ENCODE measurements around the gene WDR6.
A peak's percentile ranks its signal among the peaks of the same experiment; 100 is the strongest.

Gene WDR6

DNA sequence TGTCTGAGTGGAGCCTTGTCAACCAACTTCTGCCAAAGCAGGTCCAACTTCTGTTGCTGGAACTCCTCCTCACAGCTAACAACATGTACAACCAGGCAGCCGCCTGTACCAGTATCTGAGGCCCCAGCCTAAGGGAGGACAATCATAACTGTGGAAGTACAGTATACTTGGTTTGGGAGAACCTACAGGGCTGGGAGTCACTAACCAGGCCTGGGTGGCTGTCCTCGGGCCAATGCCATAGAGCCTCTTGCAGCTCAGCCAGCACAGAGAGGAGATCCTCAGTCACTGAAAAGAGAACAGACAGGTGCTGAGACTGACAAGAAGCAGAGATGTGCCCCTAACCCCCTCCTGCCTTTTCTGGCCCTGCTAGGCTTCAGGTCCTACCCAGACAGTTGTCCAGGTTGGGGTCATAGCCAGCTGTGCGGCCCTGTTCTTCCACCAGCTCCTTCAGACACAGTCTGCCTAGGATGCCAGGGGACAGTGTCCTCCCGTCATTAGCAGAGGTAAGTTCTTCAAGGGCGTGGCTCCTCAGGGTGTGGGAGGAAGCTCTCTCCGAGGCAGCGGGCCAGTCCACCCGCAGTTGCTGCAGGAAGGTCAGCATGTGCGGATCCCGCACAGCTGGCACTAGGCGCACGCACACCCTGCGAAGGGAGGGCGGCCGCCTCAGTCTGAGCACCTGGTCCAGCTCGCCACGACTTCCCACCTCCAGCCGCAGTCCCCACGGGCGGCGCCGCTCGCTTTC lies 10.2 kb downstream of the WDR6 start:
- Histone ChIP-seq H3K4me2 (ENCODE audit: low read length) (peak overlapping the region; percentile 78), H2AFZ (ENCODE audit: low read depth, low read length) (no peak overlapping the region), H3K4me3 (ENCODE audit: low read length) (peak overlapping the region; percentile 81), H3K27me3 (ENCODE audit: low read depth, low read length) (no peaks in the 10 kb centered on the region), H4K20me1 (ENCODE audit: insufficient read depth, low read length) (peaks cover 25% of the 10 kb centered on the region), H3K79me2 (ENCODE audit: low read length) (peaks cover 40% of the 10 kb centered on the region), H3K27ac (ENCODE audit: low read length) (peak overlapping the region; percentile 57; the same call in 1 of the 2 replicates), H3K9me3 (ENCODE audit: insufficient read depth, low read length) (no peaks in the 10 kb centered on the region), H3K9ac (ENCODE audit: low read length) (peak overlapping the region; percentile 62), H3K36me3 (replicated peaks; ENCODE audit: low read depth, low read length) (peaks cover 39% of the 10 kb centered on the region), H3K4me1 (ENCODE audit: low read length) (peaks cover 16% of the 10 kb centered on the region)
- no peak for TF ChIP-seq CTCF (IDR thresholded peaks at IDR 0.05; ENCODE audit: low read depth, low read length)

DNA sequence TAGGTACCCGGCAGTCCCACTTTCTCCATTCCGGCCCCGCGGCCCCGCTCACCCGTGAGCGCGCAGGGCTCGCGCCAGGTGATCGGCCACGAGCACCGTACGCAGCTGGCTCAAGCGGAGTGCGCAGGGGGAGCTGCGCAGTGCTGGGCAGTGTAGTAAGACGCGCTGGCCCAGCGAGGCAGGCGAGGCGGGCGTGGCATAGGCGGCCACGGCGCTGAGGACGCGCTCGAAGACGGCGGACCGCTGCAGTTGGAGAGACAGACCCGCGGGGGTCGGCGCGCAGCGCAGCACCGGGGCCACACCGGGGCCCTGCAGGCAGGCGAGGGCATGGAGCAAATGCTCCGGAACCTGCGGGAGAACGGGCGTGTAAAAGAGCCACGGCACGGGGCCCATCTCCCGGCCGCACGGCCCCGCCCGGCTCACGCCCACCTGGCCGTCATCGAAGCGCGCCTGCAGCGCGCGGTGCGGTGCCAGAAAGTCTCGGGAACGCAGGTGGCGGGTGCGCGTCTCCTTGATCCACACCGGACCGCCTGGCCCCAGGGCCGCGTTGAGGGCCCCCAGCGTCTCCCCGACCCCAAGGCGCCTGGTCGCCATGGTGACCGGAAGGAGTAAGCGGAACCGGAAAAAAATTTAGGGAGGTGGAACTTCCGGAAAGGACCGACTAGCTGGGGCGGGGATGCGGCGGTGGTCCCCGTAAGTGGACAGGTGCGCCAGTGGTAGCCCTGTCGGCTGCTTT lies 10.9 kb downstream of the WDR6 start, which contains the start of gene DALRD3:
Gene DALRD3 (minus strand): TSS at position 610 of the 736 bp plus-strand sequence. CDS start 16 bp downstream, at position 594.
- Histone ChIP-seq H3K9me3 (ENCODE audit: insufficient read depth, low read length) (no peaks in the 10 kb centered on the region), H3K79me2 (ENCODE audit: low read length) (peaks cover 40% of the 10 kb centered on the region), H3K4me3 (ENCODE audit: low read length) (peak within 1 kb of the TSS; percentile 81), H4K20me1 (ENCODE audit: insufficient read depth, low read length) (peaks cover 18% of the 10 kb centered on the region), H3K9ac (ENCODE audit: low read length) (peak within 1 kb of the TSS; percentile 62), H3K27me3 (ENCODE audit: low read depth, low read length) (no peaks in the 10 kb centered on the region), H3K36me3 (replicated peaks; ENCODE audit: low read depth, low read length) (peaks cover 40% of the 10 kb centered on the region), H3K4me2 (ENCODE audit: low read length) (peak within 1 kb of the TSS; percentile 78), H3K4me1 (ENCODE audit: low read length) (peaks cover 20% of the 10 kb centered on the region), H3K27ac (ENCODE audit: low read length) (peak within 1 kb of the TSS; percentile 57), H2AFZ (ENCODE audit: low read depth, low read length) (peak within 1 kb of the TSS; percentile 23; the same call in 1 of the 2 replicates)
- TF ChIP-seq EZH2phosphoT487 (IDR thresholded peaks at IDR 0.05; ENCODE audit: low read depth): no peak
- TF ChIP-seq CTCF (IDR thresholded peaks at IDR 0.05; ENCODE audit: low read depth, low read length): no peak

- peak overlapping the region; percentile 62 for H3K9ac ChIP-seq (ENCODE audit: low read length)
- H3K9me3 ChIP-seq (ENCODE audit: insufficient read depth, low read length): no peaks in the 10 kb centered on the region
- peaks cover 13% of the 10 kb centered on the region for H4K20me1 ChIP-seq (ENCODE audit: insufficient read depth, low read length)
- peak overlapping the region; percentile 81 for H3K4me3 ChIP-seq (ENCODE audit: low read length)
- H3K27me3 ChIP-seq (ENCODE audit: low read depth, low read length): no peaks in the 10 kb centered on the region
- H3K36me3 ChIP-seq (replicated peaks; ENCODE audit: low read depth, low read length): peaks cover 39% of the 10 kb centered on the region
- peaks cover 23% of the 10 kb centered on the region for H3K4me1 ChIP-seq (ENCODE audit: low read length)
- TF ChIP-seq EZH2phosphoT487 (IDR thresholded peaks at IDR 0.05; ENCODE audit: low read depth) (no peak), CTCF (IDR thresholded peaks at IDR 0.05; ENCODE audit: low read depth, low read length) (no peak)
- peaks cover 40% of the 10 kb centered on the region for H3K79me2 ChIP-seq (ENCODE audit: low read length)
- H2AFZ ChIP-seq (ENCODE audit: low read depth, low read length): no peak overlapping the region
- peak overlapping the region; percentile 57 for H3K27ac ChIP-seq (ENCODE audit: low read length)
- peak overlapping the region; percentile 78 for H3K4me2 ChIP-seq (ENCODE audit: low read length)
These were observed 11.5 kb downstream of the WDR6 start for GRCh38 chr3:49018707-49019006.

DNA sequence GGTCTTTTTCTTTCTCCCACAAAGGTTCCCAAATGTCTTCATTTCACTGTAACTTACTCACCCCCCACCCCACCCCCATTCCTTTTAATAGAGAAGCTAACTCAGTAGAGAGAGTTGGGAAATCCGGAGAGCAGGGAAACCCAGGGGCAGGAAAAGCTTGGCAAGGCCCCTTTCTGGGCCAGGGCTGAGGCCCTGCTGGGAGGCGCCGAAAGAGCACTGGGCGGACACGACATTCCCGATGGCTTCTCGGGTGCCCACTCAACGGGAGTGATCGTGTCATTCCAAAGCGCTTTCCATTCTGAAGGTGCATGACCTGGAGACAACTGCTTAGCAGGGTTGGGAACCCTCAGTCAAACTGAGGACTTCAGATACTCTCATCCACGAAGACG lies 12.7 kb downstream of the WDR6 start:
- H3K27me3 ChIP-seq (ENCODE audit: low read depth, low read length): no peaks in the 10 kb centered on the region
- TF ChIP-seq CTCF (IDR thresholded peaks at IDR 0.05; ENCODE audit: low read depth, low read length) (no peak), EZH2phosphoT487 (IDR thresholded peaks at IDR 0.05; ENCODE audit: low read depth) (no peak)
- peak overlapping the region; percentile 98 for H3K9ac ChIP-seq (ENCODE audit: low read length)
- H3K36me3 ChIP-seq (replicated peaks; ENCODE audit: low read depth, low read length): peaks cover 39% of the 10 kb centered on the region
- H3K9me3 ChIP-seq (ENCODE audit: insufficient read depth, low read length): no peaks in the 10 kb centered on the region
- no peak overlapping the region for H2AFZ ChIP-seq (ENCODE audit: low read depth, low read length)
- peak overlapping the region; percentile 79 for H3K4me2 ChIP-seq (ENCODE audit: low read length)
- peak overlapping the region; percentile 88 for H3K27ac ChIP-seq (ENCODE audit: low read length)
- peaks cover 53% of the 10 kb centered on the region for H3K79me2 ChIP-seq (ENCODE audit: low read length)
- peaks cover 23% of the 10 kb centered on the region for H3K4me1 ChIP-seq (ENCODE audit: low read length)
- peaks cover 4% of the 10 kb centered on the region; the same call in 1 of the 2 replicates for H4K20me1 ChIP-seq (ENCODE audit: insufficient read depth, low read length)
- H3K4me3 ChIP-seq (ENCODE audit: low read length): peak overlapping the region; percentile 88
